ENCODE data around the gene ALKBH8.

GRCh38 chr11:107467696-107468095, 97.8 kb downstream of the ALKBH8 start:
- TF ChIP-seq, protein P1, sequence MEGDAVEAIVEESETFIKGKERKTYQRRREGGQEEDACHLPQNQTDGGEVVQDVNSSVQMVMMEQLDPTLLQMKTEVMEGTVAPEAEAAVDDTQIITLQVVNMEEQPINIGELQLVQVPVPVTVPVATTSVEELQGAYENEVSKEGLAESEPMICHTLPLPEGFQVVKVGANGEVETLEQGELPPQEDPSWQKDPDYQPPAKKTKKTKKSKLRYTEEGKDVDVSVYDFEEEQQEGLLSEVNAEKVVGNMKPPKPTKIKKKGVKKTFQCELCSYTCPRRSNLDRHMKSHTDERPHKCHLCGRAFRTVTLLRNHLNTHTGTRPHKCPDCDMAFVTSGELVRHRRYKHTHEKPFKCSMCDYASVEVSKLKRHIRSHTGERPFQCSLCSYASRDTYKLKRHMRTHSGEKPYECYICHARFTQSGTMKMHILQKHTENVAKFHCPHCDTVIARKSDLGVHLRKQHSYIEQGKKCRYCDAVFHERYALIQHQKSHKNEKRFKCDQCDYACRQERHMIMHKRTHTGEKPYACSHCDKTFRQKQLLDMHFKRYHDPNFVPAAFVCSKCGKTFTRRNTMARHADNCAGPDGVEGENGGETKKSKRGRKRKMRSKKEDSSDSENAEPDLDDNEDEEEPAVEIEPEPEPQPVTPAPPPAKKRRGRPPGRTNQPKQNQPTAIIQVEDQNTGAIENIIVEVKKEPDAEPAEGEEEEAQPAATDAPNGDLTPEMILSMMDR (IDR thresholded peaks at IDR 0.05; ENCODE audit: insufficient read depth, low read length, poor library complexity, severe bottlenecking) = no peak
- TF ChIP-seq EZH2phosphoT487 (conservative IDR thresholded peaks at IDR 0.05; ENCODE audit: low read length) = no peak
